ENCODE measurements around the gene MT3.

The MT3 gene

GRCh38 chr16:56630134-56630533, 40.8 kb downstream of the MT3 start:
- Histone ChIP-seq H3K4me1 (ENCODE audit: control insufficient read depth, insufficient read depth, low read length) (no peaks in the 10 kb centered on the region; the same call in 1 of the 2 replicates), H3K9me3 (ENCODE audit: control insufficient read depth, insufficient read depth, low read depth, low read length) (no peaks in the 10 kb centered on the region), H3K36me3 (ENCODE audit: control insufficient read depth in 2 of 2, insufficient read depth in 1 of 2, low read length in 2 of 2) (no peaks in the 10 kb centered on the region), H3K27ac (ENCODE audit: extremely low read depth, low read depth, low read length) (no peak overlapping the region), H3K4me3 (ENCODE audit: low read depth, low read length) (no peak overlapping the region)
- 0 out of 2 replicates have a peak, but pooled peaks have one; percentile 17 for TF ChIP-seq ZNF768 (tag by site-specific recombination; IDR thresholded peaks at IDR 0.05)
- no peak for TF ChIP-seq ZNF830 (tag by site-specific recombination; IDR thresholded peaks at IDR 0.05; ENCODE audit: low read depth)
- CTCF ChIA-PET = interaction anchor here (1.1 to 1.5 kb wide), 2 partner anchors 53 to 72 kb away, joined by 4 to 6 read pairs; no protein-coding TSS in a partner anchor
- POLR2A ChIA-PET = interaction anchor here (1.0 kb wide), 1 partner anchor 22 kb away, joined by 3 read pairs; the partner anchor contains the start of gene MT2A

- TF ChIP-seq ZFP41 (tag by site-specific recombination; IDR thresholded peaks at IDR 0.05; ENCODE audit: borderline replicate concordance) = no peak
- TF ChIP-seq ZNF645 (tag by site-specific recombination; IDR thresholded peaks at IDR 0.05) = no peak
- no peak for TF ChIP-seq ZNF473 (tag by site-specific recombination; IDR thresholded peaks at IDR 0.05)
- no peak for TF ChIP-seq ZNF239 (tag by site-specific recombination; IDR thresholded peaks at IDR 0.05)
- no peak for TF ChIP-seq ZNF513 (tag by site-specific recombination; IDR thresholded peaks at IDR 0.05)
- no peak for TF ChIP-seq ZNF660 (tag by site-specific recombination; IDR thresholded peaks at IDR 0.05)
- TF ChIP-seq ZNF449 (tag by site-specific recombination; IDR thresholded peaks at IDR 0.05) = no peak
- no peak for TF ChIP-seq ZNF175 (tag by site-specific recombination; IDR thresholded peaks at IDR 0.05)
- TF ChIP-seq GLIS1 (tag by site-specific recombination; IDR thresholded peaks at IDR 0.05) = no peak
- TF ChIP-seq ZNF416 (tag by site-specific recombination; IDR thresholded peaks at IDR 0.05) = no peak
- TF ChIP-seq FEZF1 (tag by site-specific recombination; IDR thresholded peaks at IDR 0.05) = no peak
- no peak for TF ChIP-seq ZNF830 (tag by site-specific recombination; IDR thresholded peaks at IDR 0.05; ENCODE audit: low read depth)
- no peak for TF ChIP-seq ZFP37 (tag by site-specific recombination; IDR thresholded peaks at IDR 0.05)
- Histone ChIP-seq H3K36me3 (ENCODE audit: control insufficient read depth in 2 of 2, insufficient read depth in 1 of 2, low read length in 2 of 2) (no peaks in the 10 kb centered on the region), H3K4me1 (ENCODE audit: control insufficient read depth, insufficient read depth, low read length) (no peaks in the 10 kb centered on the region; the same call in 1 of the 2 replicates), H3K27ac (ENCODE audit: extremely low read depth, low read depth, low read length) (no peak overlapping the region), H3K9me3 (ENCODE audit: control insufficient read depth, insufficient read depth, low read depth, low read length) (no peaks in the 10 kb centered on the region), H3K4me3 (ENCODE audit: low read depth, low read length) (no peak overlapping the region)
- CTCF ChIA-PET = interaction anchor here (0.6 to 1.5 kb wide), 2 partner anchors 54 to 184 kb away, joined by 3 to 6 read pairs; no protein-coding TSS in a partner anchor
- POLR2A ChIA-PET = interaction anchor here (1.0 kb wide), 1 partner anchor 23 kb away, joined by 3 read pairs; the partner anchor contains the start of gene MT2A
Measured at GRCh38 chr16:56631197-56631596, 41.9 kb downstream of the MT3 start.

GRCh38 chr16:56631832-56632155, 42.5 kb downstream of the MT3 start:
- CTCF ChIA-PET = interaction anchor here (0.6 kb wide), 1 partner anchor 183 kb away, joined by 3 read pairs; no protein-coding TSS in a partner anchor
- POLR2A ChIA-PET = no interaction called here
- no peaks in the 10 kb centered on the region; the same call in 1 of the 2 replicates for H3K4me1 ChIP-seq (ENCODE audit: control insufficient read depth, insufficient read depth, low read length)
- no peak overlapping the region for H3K4me3 ChIP-seq (ENCODE audit: low read depth, low read length)
- no peak for TF ChIP-seq WT1 (tag by site-specific recombination; IDR thresholded peaks at IDR 0.05)
- no peak for TF ChIP-seq ZSCAN18 (tag by site-specific recombination; IDR thresholded peaks at IDR 0.05)
- no peak for TF ChIP-seq ZNF777 (tag by site-specific recombination; IDR thresholded peaks at IDR 0.05; ENCODE audit: borderline replicate concordance)
- no peak for TF ChIP-seq ZNF624 (tag by site-specific recombination; IDR thresholded peaks at IDR 0.05)
- no peak for TF ChIP-seq ZNF521 (tag by site-specific recombination; IDR thresholded peaks at IDR 0.05)
- no peak for TF ChIP-seq ZBTB26 (tag by site-specific recombination; optimal IDR thresholded peaks at IDR 0.05)
- no peaks in the 10 kb centered on the region for H3K9me3 ChIP-seq (ENCODE audit: control insufficient read depth, insufficient read depth, low read depth, low read length)
- H3K27ac ChIP-seq (ENCODE audit: extremely low read depth, low read depth, low read length) = no peak overlapping the region
- no peaks in the 10 kb centered on the region for H3K36me3 ChIP-seq (ENCODE audit: control insufficient read depth in 2 of 2, insufficient read depth in 1 of 2, low read length in 2 of 2)

Data from HEK293 (cell line).